ENCODE data around the gene MED13L. TPM values are rescaled to one million over a fixed set of nuclear protein-coding genes. Genes with fewer than 3 reads are reported as not detected.
"Not testable (repeated sequence)": the region's sequence is repeated elsewhere in the genome, so short reads cannot be mapped to it uniquely, and the experiment has no call there.

The MED13L gene
- total RNA-seq, 1 experiment from 2014 or later, result 94.1 TPM

GRCh38 chr12:116238149-116238548, 39.3 kb downstream of the MED13L start:
- BruUV-seq (replicated peaks), result no TSS peak
- Histone ChIP-seq H3K4me3 (ENCODE audit: low read depth, low read length, poor library complexity, severe bottlenecking) (no peak overlapping the region), H3K27ac (ENCODE audit: low read depth, low read length, poor library complexity, severe bottlenecking) (no peak overlapping the region), H3K27me3 (replicated peaks; ENCODE audit: insufficient read depth, low read depth, low read length, poor library complexity) (no peaks in the 10 kb centered on the region), H3K36me3 (ENCODE audit: insufficient read depth, low read length, poor library complexity, severe bottlenecking) (no peaks in the 10 kb centered on the region), H3K4me1 (ENCODE audit: insufficient read depth, low read length, poor library complexity, severe bottlenecking) (peaks cover 48% of the 10 kb centered on the region), H3K9me3 (ENCODE audit: low read depth, low read length, poor library complexity, severe bottlenecking) (no peaks in the 10 kb centered on the region)
- intact Hi-C loops (cut with micrococcal nuclease; ENCODE audit: unreplicated experiment), result loop anchor here (5.0 kb wide), 1 partner anchor 96 kb away; no protein-coding TSS in a partner anchor
- POLR2A ChIA-PET (ENCODE audit: low non-redundant PET), result no interaction called here
- DNase-seq (ENCODE audit: low spot score), result no peak
- CTCF ChIA-PET, result no interaction called here
- TF ChIP-seq, protein P1, sequence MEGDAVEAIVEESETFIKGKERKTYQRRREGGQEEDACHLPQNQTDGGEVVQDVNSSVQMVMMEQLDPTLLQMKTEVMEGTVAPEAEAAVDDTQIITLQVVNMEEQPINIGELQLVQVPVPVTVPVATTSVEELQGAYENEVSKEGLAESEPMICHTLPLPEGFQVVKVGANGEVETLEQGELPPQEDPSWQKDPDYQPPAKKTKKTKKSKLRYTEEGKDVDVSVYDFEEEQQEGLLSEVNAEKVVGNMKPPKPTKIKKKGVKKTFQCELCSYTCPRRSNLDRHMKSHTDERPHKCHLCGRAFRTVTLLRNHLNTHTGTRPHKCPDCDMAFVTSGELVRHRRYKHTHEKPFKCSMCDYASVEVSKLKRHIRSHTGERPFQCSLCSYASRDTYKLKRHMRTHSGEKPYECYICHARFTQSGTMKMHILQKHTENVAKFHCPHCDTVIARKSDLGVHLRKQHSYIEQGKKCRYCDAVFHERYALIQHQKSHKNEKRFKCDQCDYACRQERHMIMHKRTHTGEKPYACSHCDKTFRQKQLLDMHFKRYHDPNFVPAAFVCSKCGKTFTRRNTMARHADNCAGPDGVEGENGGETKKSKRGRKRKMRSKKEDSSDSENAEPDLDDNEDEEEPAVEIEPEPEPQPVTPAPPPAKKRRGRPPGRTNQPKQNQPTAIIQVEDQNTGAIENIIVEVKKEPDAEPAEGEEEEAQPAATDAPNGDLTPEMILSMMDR (conservative IDR thresholded peaks at IDR 0.05; ENCODE audit: low read depth, low read length), result no peak
- no peak for TF ChIP-seq EZH2 (IDR thresholded peaks at IDR 0.05; ENCODE audit: borderline replicate concordance, low read depth, low read length, poor library complexity, severe bottlenecking)

- no peak for DNase-seq (ENCODE audit: low spot score)
- ChIA-PET POLR2A (ENCODE audit: low non-redundant PET) (interaction anchor here (0.7 kb wide), 1 partner anchor 66 kb away, joined by 5 read pairs; no protein-coding TSS in a partner anchor), CTCF (no interaction called here)
- intact Hi-C loops (cut with micrococcal nuclease; ENCODE audit: unreplicated experiment), result loop anchor here (2.0 to 5.0 kb wide), 3 partner anchors 95 to 238 kb away; no protein-coding TSS in a partner anchor
- Histone ChIP-seq H3K27ac (ENCODE audit: low read depth, low read length, poor library complexity, severe bottlenecking) (no peak overlapping the region), H3K9me3 (ENCODE audit: low read depth, low read length, poor library complexity, severe bottlenecking) (no peaks in the 10 kb centered on the region), H3K36me3 (ENCODE audit: insufficient read depth, low read length, poor library complexity, severe bottlenecking) (no peaks in the 10 kb centered on the region), H3K27me3 (replicated peaks; ENCODE audit: insufficient read depth, low read depth, low read length, poor library complexity) (no peaks in the 10 kb centered on the region), H3K4me3 (ENCODE audit: low read depth, low read length, poor library complexity, severe bottlenecking) (no peak overlapping the region), H3K4me1 (ENCODE audit: insufficient read depth, low read length, poor library complexity, severe bottlenecking) (peaks cover 39% of the 10 kb centered on the region)
- no TSS peak for BruUV-seq (replicated peaks)
- TF ChIP-seq, protein P1 (conservative IDR thresholded peaks at IDR 0.05; ENCODE audit: low read depth, low read length), result no peak
- TF ChIP-seq EZH2 (IDR thresholded peaks at IDR 0.05; ENCODE audit: borderline replicate concordance, low read depth, low read length, poor library complexity, severe bottlenecking), result no peak
Observed at GRCh38 chr12:116236976-116237375, 40.5 kb downstream of the MED13L start.

DNA sequence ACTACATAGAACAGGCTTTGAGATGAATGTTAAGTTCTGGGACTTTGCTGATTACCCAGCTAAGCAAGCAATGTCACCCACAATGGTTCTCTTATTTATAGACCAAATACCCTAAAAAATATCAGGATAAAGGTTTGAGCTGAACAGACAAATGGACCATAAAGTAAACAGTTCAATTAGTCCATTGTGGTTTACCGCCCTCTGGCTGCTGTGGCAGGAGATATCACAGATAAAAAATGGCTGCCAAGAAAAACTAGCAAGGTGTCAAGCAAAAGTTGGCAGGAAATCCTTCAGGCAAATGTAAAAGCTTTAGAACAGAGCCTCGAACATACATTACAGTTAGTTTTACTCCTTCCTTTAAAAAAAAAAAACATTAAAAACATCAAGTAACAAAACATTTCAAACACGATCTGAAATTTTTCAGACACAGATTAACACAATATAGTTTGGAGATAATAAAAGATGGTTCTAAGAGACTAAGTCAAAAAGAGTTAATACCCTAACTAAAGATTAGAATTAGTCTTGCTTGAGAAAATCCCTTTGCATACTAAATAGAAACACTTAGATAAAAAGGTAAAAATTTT, 41.3 kb downstream of the MED13L start:
- no peaks in the 10 kb centered on the region for H3K9me3 ChIP-seq (ENCODE audit: low read depth, low read length, poor library complexity, severe bottlenecking)
- intact Hi-C loops (cut with micrococcal nuclease; ENCODE audit: unreplicated experiment), result loop anchor here (2.0 to 5.0 kb wide), 3 partner anchors 94 to 237 kb away; no protein-coding TSS in a partner anchor
- H3K27ac ChIP-seq (ENCODE audit: low read depth, low read length, poor library complexity, severe bottlenecking), result no peak overlapping the region
- DNase-seq (ENCODE audit: low spot score), result peak; percentile 76
- no peaks in the 10 kb centered on the region for H3K36me3 ChIP-seq (ENCODE audit: insufficient read depth, low read length, poor library complexity, severe bottlenecking)
- no peaks in the 10 kb centered on the region for H3K27me3 ChIP-seq (replicated peaks; ENCODE audit: insufficient read depth, low read depth, low read length, poor library complexity)
- H3K4me3 ChIP-seq (ENCODE audit: low read depth, low read length, poor library complexity, severe bottlenecking), result no peak overlapping the region
- ChIA-PET CTCF (interaction anchor here (0.9 to 1.0 kb wide), 2 partner anchors 30 to 238 kb away, joined by 3 to 4 read pairs; no protein-coding TSS in a partner anchor), POLR2A (ENCODE audit: low non-redundant PET) (interaction anchor here (0.7 kb wide), 1 partner anchor 66 kb away, joined by 5 read pairs; no protein-coding TSS in a partner anchor)
- BruUV-seq (replicated peaks), result no TSS peak
- H3K4me1 ChIP-seq (ENCODE audit: insufficient read depth, low read length, poor library complexity, severe bottlenecking), result peaks cover 34% of the 10 kb centered on the region
- no peak for TF ChIP-seq EZH2 (IDR thresholded peaks at IDR 0.05; ENCODE audit: borderline replicate concordance, low read depth, low read length, poor library complexity, severe bottlenecking)
- TF ChIP-seq, protein P1 (conservative IDR thresholded peaks at IDR 0.05; ENCODE audit: low read depth, low read length), result peak; percentile 87

GRCh38 chr12:116234148-116234547, 43.3 kb downstream of the MED13L start:
- intact Hi-C loops (cut with micrococcal nuclease; ENCODE audit: unreplicated experiment), result not testable (repeated sequence)

More at GRCh38 chr12:116234148-116234547, 43.3 kb downstream of the MED13L start:
- DNase-seq (ENCODE audit: low spot score); H3K36me3 ChIP-seq (ENCODE audit: insufficient read depth, low read length, poor library complexity, severe bottlenecking); H3K9me3 ChIP-seq (ENCODE audit: low read depth, low read length, poor library complexity, severe bottlenecking); POLR2A ChIA-PET (ENCODE audit: low non-redundant PET); CTCF ChIA-PET; H3K27ac ChIP-seq (ENCODE audit: low read depth, low read length, poor library complexity, severe bottlenecking); H3K27me3 ChIP-seq (replicated peaks; ENCODE audit: insufficient read depth, low read depth, low read length, poor library complexity); BruUV-seq (replicated peaks); H3K4me3 ChIP-seq (ENCODE audit: low read depth, low read length, poor library complexity, severe bottlenecking): not testable (repeated sequence)
- H3K4me1 ChIP-seq (ENCODE audit: insufficient read depth, low read length, poor library complexity, severe bottlenecking), result peaks cover 30% of the 10 kb centered on the region

Measured in A673 (cell line).